Measurements from ENCODE around the gene POMGNT2.

Gene POMGNT2

GRCh38 chr3:43105596-43106292 lies at the start of gene POMGNT2:
POMGNT2 (minus strand) TSS chr3:43106079; CDS start chr3:43081431, 24,648 bp downstream.
- peak; percentile 81 for DNase-seq

DNA sequence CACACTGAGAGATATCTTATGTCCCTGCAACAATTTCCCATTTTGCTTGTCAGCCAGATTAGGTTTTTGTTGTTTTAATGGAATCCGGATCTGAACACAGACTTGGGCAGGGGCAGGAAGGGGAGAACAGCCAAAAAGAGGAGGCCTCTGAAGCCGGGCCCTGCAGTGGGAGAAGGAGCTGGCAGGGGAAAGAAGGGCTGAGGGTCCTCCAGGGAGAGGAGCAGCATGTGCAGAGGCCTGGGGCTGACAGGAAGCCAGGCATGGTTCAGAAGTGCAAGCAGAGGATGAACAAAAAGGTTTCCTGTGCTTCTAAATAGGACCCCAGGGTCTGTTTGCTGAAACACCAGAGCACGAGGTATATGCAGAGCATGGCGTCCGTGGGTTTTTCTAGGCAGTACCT lies 49.1 kb upstream of the POMGNT2 start:
- no peak for DNase-seq

- no peak for DNase-seq
Observed at GRCh38 chr3:43153216-43154083, 47.6 kb upstream of the POMGNT2 start.

DNA sequence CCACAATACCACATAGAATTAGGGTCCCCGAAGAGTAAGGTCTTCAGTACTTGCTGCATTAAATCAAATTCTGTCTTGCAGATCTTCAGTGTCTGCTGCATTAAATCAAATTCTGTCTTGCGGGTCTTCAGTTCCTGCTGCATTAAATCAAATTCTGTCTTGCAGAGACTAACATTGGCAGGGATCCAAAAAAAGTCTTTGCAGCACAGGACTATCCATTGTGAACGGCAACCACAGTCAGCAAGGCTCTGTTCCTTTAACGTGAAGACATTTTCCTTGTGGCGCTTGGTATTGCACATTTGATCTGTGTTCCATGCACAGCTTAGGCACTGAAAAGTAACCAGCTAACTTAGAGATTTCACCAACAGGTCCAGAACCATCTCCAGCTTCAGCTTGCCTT lies 46.8 kb upstream of the POMGNT2 start:
- no peak for DNase-seq

- DNase-seq: peak; percentile 25
Observed at GRCh38 chr3:43148033-43148432, 42.2 kb upstream of the POMGNT2 start.

DNA sequence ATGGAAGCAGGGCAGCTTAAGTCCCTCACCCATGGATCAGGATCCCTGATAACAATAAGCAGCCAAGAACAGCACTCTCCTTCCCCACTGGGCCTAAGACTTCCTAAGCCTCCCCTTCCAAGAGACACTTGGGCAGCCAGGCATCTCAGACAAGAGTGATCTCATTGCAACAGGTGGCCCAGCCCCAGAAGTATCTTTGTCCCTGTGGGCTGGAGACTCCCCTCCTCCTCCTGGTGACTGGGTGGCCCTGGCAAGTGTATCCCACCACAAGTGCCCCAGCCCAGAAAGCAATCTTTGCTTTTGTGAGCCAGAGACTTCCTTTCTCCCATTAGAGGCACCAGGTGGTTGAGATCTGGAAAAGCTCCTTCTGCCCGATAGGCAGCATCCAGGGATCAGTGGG lies 40.7 kb upstream of the POMGNT2 start:
- no peak for DNase-seq

DNA sequence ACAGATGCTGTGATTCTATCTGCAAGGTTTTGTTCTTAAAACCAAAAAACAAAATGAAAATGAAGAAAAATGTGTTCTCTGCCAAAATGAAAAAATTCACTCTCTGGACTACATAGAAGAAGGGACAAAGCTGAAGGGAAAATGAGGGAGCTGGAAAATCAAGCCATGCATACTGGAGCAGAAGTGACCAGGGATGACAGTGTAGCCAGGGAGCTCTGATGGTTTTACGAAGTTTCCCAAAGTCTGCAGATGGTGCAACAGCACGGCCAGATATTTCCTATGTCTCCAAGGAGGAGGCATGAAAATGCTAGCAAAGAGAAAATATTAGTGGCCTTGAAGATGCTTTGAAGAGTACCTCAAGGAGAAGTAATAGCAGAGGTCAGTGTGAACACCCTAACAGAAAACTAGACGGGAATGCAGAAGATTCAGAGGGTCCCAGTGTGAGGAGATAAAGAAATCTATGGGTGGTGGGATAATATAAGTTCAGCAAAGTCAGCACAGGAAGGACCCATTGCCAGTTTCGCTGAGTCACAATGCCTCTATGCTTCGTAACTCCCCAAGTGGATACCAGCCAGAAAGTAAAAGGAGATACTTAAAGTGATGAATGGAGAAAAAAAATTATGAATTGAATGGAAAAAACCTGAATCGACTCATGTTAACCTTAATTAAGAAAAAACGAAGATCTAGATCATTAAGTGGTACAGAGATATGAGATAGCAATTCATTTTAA lies 39.0 kb upstream of the POMGNT2 start:
- DNase-seq: no peak

- no peak for DNase-seq
Observed at GRCh38 chr3:43142472-43142871, 36.6 kb upstream of the POMGNT2 start.

GRCh38 chr3:43138488-43139231 lies 32.8 kb upstream of the POMGNT2 start:
- no peak for DNase-seq

GRCh38 chr3:43132870-43133636 lies 27.2 kb upstream of the POMGNT2 start:
- no peak for DNase-seq

GRCh38 chr3:43132193-43132592 lies 26.3 kb upstream of the POMGNT2 start:
- no peak for DNase-seq

DNA sequence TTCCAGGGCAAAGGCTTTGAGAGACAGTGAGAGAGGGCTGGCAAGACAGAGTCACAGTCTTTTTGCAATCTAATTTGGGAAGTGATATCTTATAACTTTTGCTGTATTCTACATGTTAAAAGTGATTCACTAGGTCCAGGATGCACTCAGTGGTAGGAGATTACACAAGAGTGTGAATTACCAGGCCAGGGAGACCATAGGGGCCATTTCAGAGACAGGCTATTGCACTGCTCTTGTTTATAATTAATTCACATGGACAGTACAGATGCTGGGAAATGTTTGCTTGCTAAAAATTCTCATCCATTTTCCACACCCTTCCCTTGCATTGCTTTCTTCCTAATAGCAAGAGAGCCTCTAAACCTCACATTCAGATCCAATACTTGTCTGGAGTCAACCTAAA lies 22.6 kb upstream of the POMGNT2 start:
- DNase-seq: no peak

- no peak for DNase-seq
Observed at GRCh38 chr3:43126536-43126935, 20.7 kb upstream of the POMGNT2 start.

DNA sequence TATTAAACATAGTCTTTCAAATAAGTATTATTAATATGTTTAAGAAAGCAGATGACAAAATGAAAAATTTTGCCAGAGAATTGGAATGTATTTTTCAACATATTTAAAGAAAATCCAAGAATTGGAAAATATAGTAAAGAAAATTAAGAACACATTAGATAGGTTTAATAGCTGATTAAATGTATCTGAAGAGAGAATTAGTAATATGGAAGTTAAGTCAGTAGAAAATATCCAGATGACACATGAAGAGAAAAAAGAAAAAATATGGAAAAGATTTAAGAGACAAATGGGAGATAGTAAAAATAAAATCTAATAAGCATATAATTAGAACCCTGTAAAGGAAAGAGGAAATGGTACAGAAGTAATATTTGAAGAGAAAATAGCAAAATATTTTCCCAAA lies 18.0 kb upstream of the POMGNT2 start:
- DNase-seq: no peak

DNA sequence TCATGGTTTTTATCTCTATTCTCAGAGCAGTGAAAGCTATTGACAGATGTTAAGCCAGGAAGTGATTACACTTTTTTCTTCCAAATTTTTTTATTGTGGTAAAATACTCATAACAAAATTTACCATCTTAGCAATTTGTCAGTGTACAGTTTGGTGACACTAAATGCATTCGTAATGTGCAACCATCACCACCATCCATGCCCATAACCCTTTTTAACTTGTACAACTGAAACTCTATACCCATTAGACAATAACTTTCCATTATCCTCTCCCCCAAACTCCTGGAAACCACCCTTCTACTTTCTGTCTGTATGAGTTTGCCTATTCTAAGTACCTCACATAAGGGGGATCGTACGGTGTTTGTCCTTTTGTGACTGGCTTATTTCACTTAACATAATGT lies 15.1 kb upstream of the POMGNT2 start:
- no peak for DNase-seq

GRCh38 chr3:43117257-43117656 lies 11.4 kb upstream of the POMGNT2 start:
- DNase-seq: no peak

DNA sequence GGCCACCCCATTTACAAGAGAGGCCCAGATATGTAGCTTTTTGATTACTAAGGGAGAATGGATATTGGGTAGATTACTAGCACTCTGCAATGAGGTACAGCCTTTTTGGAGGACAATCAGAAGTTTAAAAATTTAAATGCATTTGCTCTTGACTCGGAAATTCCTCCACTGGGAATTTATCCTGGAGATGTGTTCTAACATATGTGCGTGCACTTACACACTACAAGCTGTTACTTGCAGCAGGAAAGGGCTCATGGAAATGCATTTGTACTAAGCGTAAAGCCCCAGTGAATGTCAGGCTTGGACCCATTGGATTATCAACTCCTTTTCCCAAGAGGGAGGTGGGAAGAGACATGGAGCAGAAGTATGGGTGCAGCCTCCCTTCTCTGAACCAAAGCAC lies 7.8 kb upstream of the POMGNT2 start:
- DNase-seq: no peak

DNA sequence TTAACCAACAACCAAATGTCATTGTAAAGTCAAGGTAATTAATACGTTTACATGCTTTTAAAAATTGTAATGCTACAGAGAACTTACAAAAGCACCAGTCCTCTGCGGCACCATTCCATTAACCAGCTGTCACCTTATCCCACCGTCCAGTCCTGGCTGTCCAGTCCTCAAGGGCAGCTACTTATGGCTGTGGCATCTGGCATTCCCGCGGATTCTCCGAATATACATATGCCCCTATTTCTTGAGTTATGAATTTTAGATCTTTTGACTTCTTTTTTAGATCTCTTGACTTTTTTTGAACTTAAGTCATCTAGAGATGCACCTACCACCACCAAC lies 382 bp upstream of the POMGNT2 start:
- DNase-seq: no peak

GRCh38 chr3:43104660-43105595 lies 951 bp downstream of the POMGNT2 start:
- DNase-seq: peak; percentile 14

- DNase-seq: no peak
Observed at GRCh38 chr3:43104039-43104438, 1.8 kb downstream of the POMGNT2 start.

All from DMS53 (cell line).